GM21447 (cell line): ENCODE data around the gene TRIL.

Experiments
- ATAC-seq: cut with Tn5 transposase; IDR thresholded peaks from one replicate; pipeline ENCODE4 v1.9.1; 2021; ENCODE audit not compliant: unreplicated experiment

TRIL gene

GRCh38 chr7:28983396-28984190, 25.5 kb upstream of the TRIL start:
- ATAC-seq: no peak

- no peak for ATAC-seq
Measured at GRCh38 chr7:28981161-28981465, 23.0 kb upstream of the TRIL start.

GRCh38 chr7:28980451-28981160, 22.5 kb upstream of the TRIL start:
- ATAC-seq: no peak

- no peak for ATAC-seq
Measured at GRCh38 chr7:28979776-28980175, 21.6 kb upstream of the TRIL start.

DNA sequence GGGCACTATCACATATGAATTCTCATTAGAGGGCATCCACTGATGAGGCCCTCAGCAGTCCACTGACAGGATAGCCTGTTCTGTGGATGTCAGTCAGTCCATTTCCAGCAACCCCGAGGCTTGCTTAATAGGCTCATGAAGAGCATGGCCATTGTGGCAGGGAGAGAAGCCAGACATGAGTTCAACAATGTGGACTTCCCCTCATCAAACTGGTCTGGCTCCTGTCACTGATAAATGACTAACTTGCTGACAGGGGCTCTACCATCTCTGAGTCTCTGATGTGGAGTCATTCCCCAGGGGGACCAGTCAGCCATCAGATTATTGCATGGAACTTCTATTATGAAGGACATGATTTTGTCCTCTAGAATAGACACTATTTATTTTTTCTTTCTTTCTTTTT, 19.8 kb upstream of the TRIL start:
- no peak for ATAC-seq

DNA sequence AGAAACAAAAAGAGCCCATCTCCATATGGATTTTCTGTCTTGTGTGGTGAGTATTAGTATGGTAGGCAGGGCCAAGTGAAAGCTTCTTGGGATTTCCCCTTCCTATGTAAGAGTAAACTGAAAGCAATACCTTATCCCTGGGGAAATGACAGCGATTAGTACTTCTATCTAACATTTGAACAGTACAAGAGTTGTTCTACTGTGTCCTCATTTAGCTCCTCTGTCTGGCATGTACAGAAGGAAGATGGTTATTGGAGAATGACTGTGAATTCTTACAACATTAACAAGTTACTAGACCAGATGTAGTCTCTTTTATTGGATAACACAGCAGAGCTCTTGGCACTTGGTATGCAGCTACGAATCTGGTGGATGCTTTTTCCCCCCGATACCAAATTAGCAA, 17.9 kb upstream of the TRIL start:
- no peak for ATAC-seq

- no peak for ATAC-seq
Measured at GRCh38 chr7:28973591-28973990, 15.5 kb upstream of the TRIL start.

DNA sequence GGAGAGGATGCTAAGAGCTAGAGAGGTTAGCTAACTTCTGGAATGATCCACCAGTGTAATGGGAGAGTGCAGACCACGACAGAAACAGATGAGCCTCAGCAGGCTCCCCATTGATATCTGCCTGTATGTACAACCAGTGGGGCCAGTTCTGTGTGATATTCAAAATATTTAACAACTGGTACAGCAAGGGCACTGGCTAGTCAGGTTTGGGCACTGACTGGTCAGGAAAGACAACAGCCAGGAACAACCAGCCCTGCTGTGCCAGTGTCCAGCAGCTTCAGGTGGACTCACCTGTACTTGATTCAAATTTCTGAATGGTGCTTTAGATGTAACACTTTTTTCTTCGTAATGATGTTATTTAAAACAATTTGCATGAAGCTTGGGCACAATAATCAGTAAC, 5.9 kb upstream of the TRIL start:
- no peak for ATAC-seq

DNA sequence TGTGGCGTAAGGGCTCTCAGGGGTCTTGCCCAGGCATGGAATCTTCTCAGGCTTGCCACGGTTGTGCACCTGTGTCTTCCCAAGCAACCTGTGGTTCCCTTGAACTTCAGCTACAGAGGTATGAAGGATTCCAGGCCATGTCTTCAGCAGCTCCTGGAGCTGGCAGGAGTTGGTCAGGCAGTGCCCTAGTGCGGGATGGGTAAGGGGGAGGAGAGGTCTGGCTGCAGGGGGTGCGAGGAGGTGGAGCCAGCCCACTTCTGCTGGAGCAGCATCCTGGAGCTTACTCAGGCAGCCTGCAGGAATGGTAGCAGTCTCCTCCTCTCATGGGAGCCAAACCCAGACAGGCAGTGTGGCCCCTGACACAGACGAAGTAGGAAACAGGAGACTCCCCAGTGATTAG, 3.8 kb upstream of the TRIL start:
- ATAC-seq: no peak

DNA sequence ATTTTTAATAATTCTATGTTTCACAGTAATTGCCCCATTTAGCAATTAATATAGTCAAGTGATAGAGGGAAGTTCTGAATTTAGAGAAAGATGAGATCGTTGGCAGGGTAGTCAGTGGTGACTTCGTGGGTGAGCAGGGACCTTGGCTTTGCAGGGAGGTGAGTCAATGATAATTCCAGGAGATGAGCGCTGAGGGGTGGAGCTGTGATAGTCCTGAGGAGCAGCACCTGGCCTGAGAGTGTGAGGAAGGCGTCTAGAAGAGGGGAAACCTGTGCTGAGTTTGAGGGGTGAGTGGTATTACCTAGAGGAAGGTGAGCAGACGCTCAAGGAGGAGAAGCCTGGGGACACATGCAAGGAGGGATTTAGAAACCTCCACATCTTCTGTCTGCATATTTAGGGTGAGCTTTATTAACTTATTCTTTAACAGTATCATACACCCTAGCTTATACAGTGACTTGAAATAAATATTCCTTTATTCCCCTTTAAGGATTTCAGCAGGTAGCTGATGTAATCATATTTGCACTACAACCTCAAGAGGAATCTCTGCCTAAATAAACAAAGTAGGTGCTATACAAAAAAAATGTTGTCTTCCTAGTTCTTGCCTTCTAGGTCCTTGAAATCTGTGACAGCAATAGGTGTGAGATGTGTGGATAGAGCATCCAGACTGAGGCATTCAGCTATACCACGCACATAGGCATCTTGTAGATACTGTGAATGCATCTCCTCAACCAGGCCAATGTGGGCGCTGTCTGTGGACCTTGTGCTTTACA, 2.1 kb upstream of the TRIL start:
- no peak for ATAC-seq

DNA sequence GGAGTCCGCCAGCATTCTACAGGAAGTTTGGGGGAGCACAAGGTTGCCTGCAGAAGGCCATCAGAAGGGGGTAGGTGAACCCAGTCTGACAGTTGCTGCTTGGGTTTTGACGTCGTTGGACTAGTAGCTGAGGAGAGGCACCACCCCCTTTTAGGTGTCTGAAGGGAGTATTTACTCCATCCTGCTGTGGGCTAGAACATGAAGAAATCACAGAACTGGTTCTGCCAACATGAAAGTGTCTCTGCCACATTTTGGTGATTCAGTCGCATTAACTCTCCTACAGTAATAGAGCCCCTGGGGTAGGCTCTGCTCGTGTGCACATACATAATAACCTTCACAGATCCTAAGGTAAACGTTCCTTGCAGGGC, 834 bp upstream of the TRIL start:
- ATAC-seq: no peak

DNA sequence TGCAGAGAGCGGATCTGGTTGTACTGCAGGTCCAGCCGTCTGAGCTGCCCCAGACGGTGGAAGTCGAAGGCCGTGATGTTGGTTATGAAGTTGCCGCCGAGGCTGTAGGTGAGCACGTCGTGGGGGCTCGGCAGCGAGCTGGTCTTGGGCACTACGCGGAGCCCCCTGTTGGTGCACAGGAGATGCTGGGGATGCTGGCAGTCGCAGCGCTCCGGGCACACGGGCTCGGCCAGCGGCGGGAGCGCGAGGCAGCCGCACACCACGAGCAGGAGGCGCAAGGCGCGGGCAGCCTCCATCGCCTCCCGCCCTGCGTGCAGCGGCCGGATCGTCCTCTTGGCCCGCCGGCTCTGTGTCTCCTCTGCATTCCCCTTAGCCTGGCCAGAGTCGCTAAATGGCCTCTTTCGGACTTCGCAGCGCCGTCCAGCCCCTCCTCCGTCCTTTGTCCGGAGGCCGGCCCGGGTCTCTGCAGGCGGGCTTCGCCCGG, 337 bp downstream of the TRIL start:
- ATAC-seq: no peak

GRCh38 chr7:28957064-28957750, 923 bp downstream of the TRIL start:
- no peak for ATAC-seq

GRCh38 chr7:28956608-28957063, 1.5 kb downstream of the TRIL start:
- ATAC-seq: no peak

DNA sequence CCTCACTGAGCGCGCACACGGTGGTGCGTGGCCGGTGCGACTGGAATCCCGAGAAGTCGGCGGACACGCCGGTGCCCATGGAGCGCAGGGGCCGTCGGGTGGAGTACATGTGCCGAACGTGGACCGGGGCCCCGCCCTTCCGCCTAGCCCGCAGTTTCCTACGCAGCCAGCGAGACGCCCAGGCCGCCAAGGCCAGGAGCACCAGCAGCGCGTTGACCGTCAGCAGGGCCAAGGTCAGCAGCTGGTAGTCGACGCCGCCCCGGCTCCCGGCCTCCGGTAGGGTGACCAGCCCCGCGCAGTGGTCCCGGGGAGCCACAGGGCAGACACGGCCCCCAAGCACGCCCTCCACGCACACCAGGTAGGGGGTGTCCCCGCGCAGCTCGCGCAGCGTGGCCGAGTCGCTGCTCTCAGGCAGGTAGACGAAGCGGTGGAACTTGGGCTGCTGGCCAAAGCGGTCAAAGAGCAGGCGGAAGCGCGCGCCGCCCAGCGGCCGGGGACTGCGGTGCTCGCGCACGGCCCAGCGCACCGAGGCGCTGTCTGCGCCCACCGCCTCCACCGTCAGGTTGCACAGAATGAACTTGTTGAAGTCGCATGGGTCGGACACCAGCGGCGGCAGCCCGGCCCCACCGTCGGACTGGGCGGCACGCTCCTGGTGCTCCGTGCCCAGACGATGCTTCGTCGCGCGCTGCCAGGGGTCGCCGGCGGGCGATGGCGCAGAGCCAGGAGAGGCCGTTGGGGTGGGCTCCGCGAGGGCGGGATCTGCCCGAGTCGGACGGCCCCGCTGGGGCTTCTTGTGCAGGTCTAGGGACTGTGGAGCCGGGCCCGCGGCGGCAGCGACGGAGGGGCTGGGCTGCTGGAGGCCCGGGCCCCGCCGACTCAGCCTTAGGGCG, 2.2 kb downstream of the TRIL start:
- no peak for ATAC-seq

DNA sequence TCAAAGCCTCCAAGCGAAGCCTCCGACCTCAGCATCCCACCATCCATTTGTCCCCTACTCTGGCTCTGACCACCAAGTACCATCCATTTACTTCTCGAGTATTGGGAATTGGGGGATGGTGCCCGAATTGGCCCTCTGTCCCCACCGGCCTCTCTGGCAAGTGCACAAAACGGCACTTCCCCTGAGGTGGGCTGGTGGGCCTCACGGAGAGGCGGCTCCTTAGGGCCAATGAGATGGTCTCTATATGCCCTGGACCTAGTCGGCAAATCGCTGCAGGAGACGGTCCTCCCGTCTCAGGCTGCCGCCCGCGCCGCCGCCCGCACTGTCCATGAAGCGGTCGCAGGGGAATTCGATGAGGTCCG, 2.8 kb downstream of the TRIL start:
- ATAC-seq: no peak

DNA sequence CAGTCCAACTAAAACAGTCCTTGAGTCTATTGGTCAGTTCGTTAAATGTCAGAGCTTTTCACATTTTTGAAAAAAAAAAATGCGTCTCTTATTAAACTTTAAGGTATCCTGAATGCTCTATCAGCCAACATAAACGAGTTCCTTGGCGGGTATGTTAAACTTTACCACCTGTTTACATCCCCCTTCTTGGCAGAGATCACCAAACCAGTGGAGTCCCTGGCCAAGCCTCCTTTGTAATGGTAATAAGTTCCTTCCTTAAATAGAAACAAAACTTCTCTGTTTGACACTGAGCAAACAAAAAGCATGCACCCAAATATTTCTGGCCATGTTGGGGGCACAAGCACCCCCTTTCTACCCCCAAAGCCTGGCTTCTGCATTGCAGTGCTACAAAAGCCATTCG, 3.2 kb downstream of the TRIL start:
- ATAC-seq: no peak

- no peak for ATAC-seq
Measured at GRCh38 chr7:28954471-28954870, 3.7 kb downstream of the TRIL start.

DNA sequence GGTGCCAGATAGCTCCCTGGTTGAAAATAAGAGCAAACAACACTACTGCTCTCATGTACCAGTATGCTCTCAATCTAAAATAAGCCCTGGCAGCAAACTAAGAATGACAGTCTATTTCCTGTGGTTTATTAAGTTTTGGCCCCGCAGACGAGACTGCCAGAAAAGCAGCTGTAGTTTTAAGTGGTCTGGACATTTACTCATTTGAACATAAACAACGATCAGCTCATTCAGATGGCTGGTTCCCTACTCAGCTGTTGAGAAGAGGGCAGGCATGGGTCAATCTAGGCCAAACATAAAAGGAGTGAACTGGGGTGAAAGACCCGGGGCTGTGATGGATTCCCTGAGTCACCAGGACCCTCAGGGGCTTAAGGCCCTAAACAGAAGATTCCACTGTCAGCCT, 4.5 kb downstream of the TRIL start:
- no peak for ATAC-seq

GRCh38 chr7:28942168-28942567, 16.0 kb downstream of the TRIL start:
- no peak for ATAC-seq
